Immature natural killer cell (primary cell): ENCODE results near the gene DHRS1. TPM values are rescaled to one million over a fixed set of nuclear protein-coding genes. Genes with fewer than 3 reads are reported as not detected.
"Not testable (repeated sequence)": the region's sequence is repeated elsewhere in the genome, so short reads cannot be mapped to it uniquely, and the experiment has no call there.

Experiments used
- DNase-seq, 3 donors: peaks; one replicate each; pipeline ENCODE4 v3.0.0; 2022; ENCODE audit warnings: mixed read lengths in 1 of 3
- H3K27ac Mint-ChIP-seq, 6 donors: one replicate each; pipeline ENCODE4 v1.8.0; 2020; ENCODE audit warnings: mixed read lengths in 6 of 6, mild to moderate bottlenecking in 5 of 6, inconsistent platforms in 4 of 6, moderate library complexity in 3 of 6
- H3K27me3 Mint-ChIP-seq, 3 donors: one replicate each; pipeline ENCODE4 v1.8.0; 2020 to 2021; ENCODE audit warnings: low read depth in 3 of 3, mild to moderate bottlenecking in 3 of 3, mixed read lengths in 3 of 3, moderate library complexity in 3 of 3, inconsistent platforms in 1 of 3
- H3K36me3 Mint-ChIP-seq, 3 donors: one replicate each; pipeline ENCODE4 v1.8.0; 2020; ENCODE audit warnings: mixed read lengths in 3 of 3, inconsistent platforms in 2 of 3, mild to moderate bottlenecking in 2 of 3
- H3K4me1 Mint-ChIP-seq, 2 donors: one replicate each; pipeline ENCODE4 v1.8.0; 2020; ENCODE audit warnings: inconsistent platforms in 2 of 2, mild to moderate bottlenecking in 2 of 2, mixed read lengths in 2 of 2, moderate library complexity in 1 of 2
- H3K4me3 Mint-ChIP-seq, 5 donors: one replicate each; pipeline ENCODE4 v1.8.0; 2020; ENCODE audit warnings: mild to moderate bottlenecking in 5 of 5, mixed read lengths in 5 of 5, inconsistent platforms in 3 of 5, moderate library complexity in 3 of 5
- H3K9me3 Mint-ChIP-seq, 6 donors: one replicate each; pipeline ENCODE4 v1.8.0; 2020; ENCODE audit warnings: mild to moderate bottlenecking in 6 of 6, mixed read lengths in 6 of 6, inconsistent platforms in 4 of 6, moderate library complexity in 3 of 6
- polyA plus RNA-seq, 3 donors: library from polyadenylated mRNA; unstranded; fragments of 300-500 nt; fragmentation: Illumina TruSeq; gene quantifications; one replicate each; pipeline ENCODE4 v1.2.3, GENCODE V29; 2021

The DHRS1 gene
- polyA plus RNA-seq, 3 donors from 2014 or later = 31.4 to 35.9 (median 31.7) TPM

DNA sequence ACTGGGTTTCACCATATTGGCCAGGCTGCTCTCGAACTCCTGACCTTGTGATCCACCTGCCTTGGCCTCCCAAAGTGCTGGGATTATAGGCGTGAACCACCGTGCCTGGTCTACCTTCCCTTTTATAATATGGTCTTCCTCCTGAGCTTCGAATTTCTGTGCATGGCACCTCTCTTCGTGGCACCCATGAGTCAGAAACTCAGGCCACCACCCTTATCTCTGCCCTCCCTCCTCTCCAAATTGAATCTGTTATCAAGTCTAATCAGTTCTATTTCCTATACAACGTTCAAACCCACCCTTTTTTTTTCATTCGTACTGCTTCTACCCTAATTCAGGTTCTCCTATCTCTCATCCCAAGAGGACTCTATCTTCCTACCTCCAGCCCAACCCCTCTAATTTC, 52.2 kb downstream of the DHRS1 start:
- H3K4me3 Mint-ChIP-seq = peak overlapping the region; percentile 3 to 74 (median 67)
- H3K4me1 Mint-ChIP-seq = peaks cover 33 to 41% of the 10 kb centered on the region in 2 donors
- no peaks in the 10 kb centered on the region for H3K9me3 Mint-ChIP-seq
- peaks cover 4 to 6% (median 6%) of the 10 kb centered on the region in 3 donors for H3K36me3 Mint-ChIP-seq
- peak overlapping the region; percentile 91 to 99 (median 94) for H3K27ac Mint-ChIP-seq
- peaks cover 3 to 13% (median 10%) of the 10 kb centered on the region in 3 donors for H3K27me3 Mint-ChIP-seq
- no peak for DNase-seq

DNA sequence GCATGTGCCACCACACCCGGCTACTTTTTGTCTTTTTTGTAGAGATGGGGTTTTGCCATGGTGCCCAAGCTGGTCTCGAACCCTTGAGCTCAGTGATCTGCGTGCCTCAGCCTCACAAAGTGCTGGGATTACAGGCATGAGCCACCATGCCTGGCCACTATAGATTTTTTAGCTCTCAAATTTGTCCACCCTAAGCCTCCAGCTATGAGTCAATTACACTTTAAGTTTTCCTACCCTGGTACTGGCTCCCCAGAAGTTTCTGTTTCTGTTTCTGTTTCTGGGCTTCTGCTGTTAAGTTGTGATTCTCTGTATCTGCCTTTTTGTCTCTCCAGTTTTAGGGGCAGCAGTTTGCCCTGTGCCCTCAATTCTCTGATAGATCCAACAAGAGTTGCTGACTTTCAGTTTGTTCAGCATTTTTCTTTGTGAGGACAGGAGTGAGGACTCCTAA, 52.8 kb downstream of the DHRS1 start:
- Mint-ChIP-seq H3K9me3 (no peaks in the 10 kb centered on the region), H3K27me3 (peaks cover 5 to 16% (median 15%) of the 10 kb centered on the region in 3 donors), H3K4me1 (peaks cover 39 to 47% of the 10 kb centered on the region in 2 donors), H3K4me3 (peak overlapping the region; percentile 58 to 85 (median 79)), H3K36me3 (peaks cover 4 to 8% (median 5%) of the 10 kb centered on the region in 3 donors), H3K27ac (peak overlapping the region; percentile 91 to 99 (median 95))
- DNase-seq = peak; percentile 52 to 67 (median 59)

DNA sequence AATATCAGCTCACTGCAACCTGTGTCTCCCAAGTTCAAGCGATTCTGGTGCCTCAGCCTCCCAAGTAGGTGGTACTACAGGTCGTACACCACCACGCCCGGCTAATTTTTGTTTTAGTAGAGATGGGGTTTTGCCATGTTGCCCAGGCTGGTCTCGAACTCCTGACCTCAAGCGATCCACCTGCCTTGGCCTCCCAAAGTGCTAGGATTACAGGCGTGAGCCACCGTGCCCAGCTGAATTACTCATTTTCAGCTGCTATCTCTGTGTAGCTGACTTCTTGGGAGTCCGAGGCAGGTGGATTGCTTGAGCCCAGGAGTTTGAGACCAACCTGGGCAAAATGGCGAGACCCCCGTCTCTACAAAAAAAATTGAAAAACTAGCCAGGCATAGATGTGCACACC, 54.2 kb downstream of the DHRS1 start:
- not testable (repeated sequence) for H3K9me3 Mint-ChIP-seq, DNase-seq, H3K4me3 Mint-ChIP-seq, H3K36me3 Mint-ChIP-seq
- H3K27me3 Mint-ChIP-seq = peaks cover 6 to 20% (median 20%) of the 10 kb centered on the region in 3 donors
- H3K4me1 Mint-ChIP-seq = peaks cover 50 to 61% of the 10 kb centered on the region in 2 donors
- H3K27ac Mint-ChIP-seq = peak overlapping the region; percentile 45 to 93 (median 88)

DNA sequence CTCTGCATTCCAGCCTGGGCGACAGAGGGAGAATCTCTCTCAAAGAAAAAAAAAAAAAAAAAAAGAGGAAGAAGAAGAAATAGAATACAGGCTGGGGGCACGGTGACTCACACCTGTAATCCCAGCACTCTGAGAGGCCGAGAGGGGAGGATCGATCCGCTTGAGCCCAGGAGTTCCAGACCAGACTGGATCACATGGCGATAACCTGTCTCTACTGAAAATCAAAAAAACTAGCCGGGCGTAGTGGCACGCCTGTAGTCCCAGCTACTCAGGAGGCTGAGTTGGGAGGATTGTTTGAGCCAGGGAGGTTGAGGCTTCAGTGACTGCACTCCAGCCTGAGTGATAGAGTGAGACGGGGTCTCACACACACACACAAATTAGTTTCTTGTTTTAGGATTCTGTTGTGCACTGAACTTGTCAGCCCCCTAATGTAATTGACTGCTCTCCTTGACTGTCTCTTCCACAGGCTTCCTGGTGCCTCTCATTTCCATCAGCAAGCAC, 56.2 kb downstream of the DHRS1 start:
- Mint-ChIP-seq H3K4me1 (peaks cover 70 to 81% of the 10 kb centered on the region in 2 donors), H3K9me3 (no peaks in the 10 kb centered on the region), H3K27ac (peak overlapping the region; percentile 97 to 99 (median 99)), H3K4me3 (peak overlapping the region; percentile 88 to 99 (median 98)), H3K36me3 (peaks cover 0 to 15% (median 9%) of the 10 kb centered on the region in 3 donors), H3K27me3 (peaks cover 6 to 22% (median 20%) of the 10 kb centered on the region in 3 donors)
- no peak for DNase-seq

DNA sequence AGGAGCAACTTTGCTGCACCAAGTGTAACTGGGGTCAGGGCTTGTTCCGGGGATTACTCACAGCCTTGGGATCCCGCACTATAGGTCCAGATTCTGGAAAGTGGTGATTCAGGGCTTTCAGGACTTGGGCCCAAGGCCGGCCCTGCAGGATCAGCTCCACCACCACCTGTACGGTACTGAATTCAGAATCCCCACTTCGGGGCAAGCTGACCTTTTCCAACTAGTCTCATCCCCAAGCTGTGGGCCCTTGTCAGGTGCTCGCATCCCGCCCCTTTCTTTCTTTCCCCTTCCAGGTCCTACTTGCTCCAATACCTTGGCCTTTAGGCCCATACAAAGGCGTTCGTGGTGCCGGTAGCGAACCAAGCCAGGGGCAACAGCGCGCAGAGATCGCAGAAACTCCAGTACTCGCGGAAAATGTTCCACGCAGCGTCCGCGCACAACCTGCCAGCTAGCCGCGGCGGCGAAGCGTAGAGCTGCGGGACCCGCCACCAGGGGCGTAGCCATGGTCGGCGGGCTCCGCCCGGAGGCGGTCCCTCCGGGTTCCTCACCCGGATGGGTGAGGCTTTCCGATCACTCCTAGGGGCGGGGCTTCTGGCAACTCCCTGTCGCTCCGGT, 57.6 kb downstream of the DHRS1 start:
- Mint-ChIP-seq H3K4me1 (peaks cover 67 to 83% of the 10 kb centered on the region in 2 donors), H3K4me3 (peak overlapping the region; percentile 88 to 99 (median 98)), H3K36me3 (peaks cover 0 to 30% (median 24%) of the 10 kb centered on the region in 3 donors), H3K9me3 (no peaks in the 10 kb centered on the region), H3K27me3 (peaks cover 6 to 21% (median 16%) of the 10 kb centered on the region in 3 donors), H3K27ac (peak overlapping the region; percentile 97 to 99 (median 99))
- DNase-seq = peak; percentile 95 to 97 (median 96)

Other genes with a start within 250 kb of the DHRS1 start
- gene CARMIL3, start 247.8 kb downstream of the DHRS1 start, polyA plus RNA-seq = under 1 TPM; 0.09 to 0.82 (median 0.32) TPM
- not detected for gene CPNE6, start 228.2 kb downstream of the DHRS1 start, polyA plus RNA-seq
- gene PCK2, start 205.5 kb downstream of the DHRS1 start, polyA plus RNA-seq = 10 to 100 TPM in 2 of 3 donors, 1 to 10 TPM in 1; 8.2 to 13.3 (median 12.0) TPM
- gene DCAF11, start 185.0 kb downstream of the DHRS1 start, polyA plus RNA-seq = 100 to 1,000 TPM in 1 of 3 donors, 10 to 100 TPM in 2; 91.1 to 129 (median 98.2) TPM
- 1 to 10 TPM; 2.8 to 4.1 (median 3.0) TPM for gene NRL, start 184.8 kb downstream of the DHRS1 start, polyA plus RNA-seq
- under 1 TPM; 0.28 to 0.90 (median 0.85) TPM for gene FITM1, start 169.1 kb downstream of the DHRS1 start, polyA plus RNA-seq
- gene PSME1, start 163.6 kb downstream of the DHRS1 start, polyA plus RNA-seq = 1,000 to 10,000 TPM; 1,115 to 1,243 (median 1,240) TPM
- gene EMC9, start 158.2 kb downstream of the DHRS1 start, polyA plus RNA-seq = 10 to 100 TPM; 14.2 to 19.0 (median 17.6) TPM
- gene PSME2, start 153.2 kb downstream of the DHRS1 start, polyA plus RNA-seq = 1,000 to 10,000 TPM in 1 of 3 donors, 100 to 1,000 TPM in 2; 650 to 1,160 (median 776) TPM
- 10 to 100 TPM; 41.5 to 62.9 (median 59.5) TPM for gene RNF31, start 152.3 kb downstream of the DHRS1 start, polyA plus RNA-seq
- gene IRF9, start 138.5 kb downstream of the DHRS1 start, polyA plus RNA-seq = 100 to 1,000 TPM in 2 of 3 donors, 10 to 100 TPM in 1; 48.8 to 123 (median 102) TPM
- 10 to 100 TPM in 1 of 3 donors, 1 to 10 TPM in 2; 1.7 to 15.2 (median 3.8) TPM for gene REC8, start 127.7 kb downstream of the DHRS1 start, polyA plus RNA-seq
- 10 to 100 TPM; 10.1 to 21.0 (median 11.3) TPM for gene IPO4, start 111.0 kb downstream of the DHRS1 start, polyA plus RNA-seq
- gene TM9SF1, start 104.3 kb downstream of the DHRS1 start, polyA plus RNA-seq = 10 to 100 TPM; 31.0 to 60.5 (median 42.4) TPM
- gene TSSK4, start 94.1 kb downstream of the DHRS1 start, polyA plus RNA-seq = 1 to 10 TPM in 2 of 3 donors, under 1 TPM in 1; 0.38 to 3.0 (median 3.0) TPM
- 100 to 1,000 TPM; 162 to 203 (median 168) TPM for gene CHMP4A, start 86.3 kb downstream of the DHRS1 start, polyA plus RNA-seq
- gene MDP1, start 83.7 kb downstream of the DHRS1 start, polyA plus RNA-seq = 10 to 100 TPM; 29.2 to 45.5 (median 29.5) TPM
- 100 to 1,000 TPM; 347 to 503 (median 373) TPM for gene NEDD8, start 67.4 kb downstream of the DHRS1 start, polyA plus RNA-seq
- 100 to 1,000 TPM in 1 of 3 donors, 10 to 100 TPM in 2; 89.3 to 134 (median 96.0) TPM for gene GMPR2, start 66.9 kb downstream of the DHRS1 start, polyA plus RNA-seq
- 100 to 1,000 TPM; 248 to 289 (median 249) TPM for gene TINF2, start 57.2 kb downstream of the DHRS1 start, polyA plus RNA-seq
- under 1 TPM in 1 of 3 donors, not detected in 2; 0.41 TPM for gene TGM1, start 36.6 kb downstream of the DHRS1 start, polyA plus RNA-seq
- 10 to 100 TPM; 23.3 to 52.0 (median 38.6) TPM for gene RABGGTA, start 28.2 kb downstream of the DHRS1 start, polyA plus RNA-seq
- gene NOP9, start 70 bp upstream of the DHRS1 start, polyA plus RNA-seq = 1 to 10 TPM in 2 of 3 donors, not detected in 1; 1.4 to 2.4 TPM
- gene CIDEB, start 8.2 kb upstream of the DHRS1 start, polyA plus RNA-seq = 10 to 100 TPM; 31.6 to 81.9 (median 52.1) TPM
- 1 to 10 TPM; 2.1 to 4.9 (median 3.9) TPM for gene LTB4R2, start 10.4 kb upstream of the DHRS1 start, polyA plus RNA-seq
- 10 to 100 TPM; 12.4 to 13.7 (median 12.7) TPM for gene LTB4R, start 11.7 kb upstream of the DHRS1 start, polyA plus RNA-seq
- under 1 TPM in 2 of 3 donors, not detected in 1; 0.31 to 0.52 TPM for gene ADCY4, start 35.3 kb upstream of the DHRS1 start, polyA plus RNA-seq
- gene RIPK3, start 40.2 kb upstream of the DHRS1 start, polyA plus RNA-seq = 10 to 100 TPM; 13.5 to 21.4 (median 16.0) TPM
- not detected for gene NFATC4, start 68.4 kb upstream of the DHRS1 start, polyA plus RNA-seq
- under 1 TPM in 2 of 3 donors, not detected in 1; 0.18 TPM for gene NYNRIN, start 99.2 kb upstream of the DHRS1 start, polyA plus RNA-seq
- not detected for gene CBLN3, start 129.9 kb upstream of the DHRS1 start, polyA plus RNA-seq
- gene KHNYN, start 130.2 kb upstream of the DHRS1 start, polyA plus RNA-seq = 10 to 100 TPM; 12.5 to 28.0 (median 25.6) TPM
- 10 to 100 TPM; 62.2 to 91.2 (median 82.6) TPM for gene SDR39U1, start 143.0 kb upstream of the DHRS1 start, polyA plus RNA-seq
- gene CMA1, start 208.5 kb upstream of the DHRS1 start, polyA plus RNA-seq = not detected